Neural crest cell (in vitro differentiated cells): ENCODE data around the gene DPM2. TPM values are rescaled to one million over a fixed set of nuclear protein-coding genes. Genes with fewer than 3 reads are reported as not detected.

Source experiments
- DNase-seq: peaks from one replicate; pipeline ENCODE4 v3.0.0; 2021; ENCODE audit warnings: low read depth, mixed read lengths, low spot score
- H3K27ac Mint-ChIP-seq: one replicate; pipeline ENCODE4 v1.8.0; 2021; ENCODE audit warnings: mild to moderate bottlenecking, mixed read lengths; ENCODE audit not compliant: unreplicated experiment
- H3K27me3 Mint-ChIP-seq: 2 replicates; pipeline ENCODE4 v1.8.0; 2021; ENCODE audit warnings: low read depth, mild to moderate bottlenecking, mixed read lengths
- H3K36me3 Mint-ChIP-seq: 2 replicates; pipeline ENCODE4 v1.8.0; 2021; ENCODE audit warnings: low read depth, mild to moderate bottlenecking, mixed read lengths
- H3K4me1 Mint-ChIP-seq: 2 replicates; pipeline ENCODE4 v1.8.0; 2021; ENCODE audit warnings: mixed read lengths
- H3K4me3 Mint-ChIP-seq: one replicate; pipeline ENCODE4 v1.8.0; 2021; ENCODE audit warnings: mild to moderate bottlenecking, mixed read lengths
- H3K9me3 Mint-ChIP-seq: 2 replicates; pipeline ENCODE4 v1.8.0; 2021; ENCODE audit warnings: mixed read lengths
- CTCF ChIP-seq: fragments of 200-600 bp; sonication (generic); conservative IDR thresholded peaks from 2 replicates; pipeline ENCODE4 v1.5.0; 2021; ENCODE audit warnings: antibody characterized with exemption, mild to moderate bottlenecking
- total RNA-seq: library from RNA; stranded (reverse); gene quantifications from 2 replicates; pipeline ENCODE4 v1.2.1, GENCODE V29; 2021

Gene DPM2
- total RNA-seq, 1 donor from 2014 or later, result 52.2 TPM

GRCh38 chr9:127977884-127978647, 40.4 kb upstream of the DPM2 start:
- no peak for DNase-seq
- peak; percentile 21 for TF ChIP-seq CTCF
- H3K36me3 Mint-ChIP-seq, result no peaks in the 10 kb centered on the region
- H3K9me3 Mint-ChIP-seq, result no peaks in the 10 kb centered on the region
- H3K27ac Mint-ChIP-seq, result peak overlapping the region; percentile 50
- H3K4me3 Mint-ChIP-seq, result peak overlapping the region; percentile 90
- peaks cover 63% of the 10 kb centered on the region for H3K4me1 Mint-ChIP-seq
- no peaks in the 10 kb centered on the region for H3K27me3 Mint-ChIP-seq

GRCh38 chr9:127977009-127977883, 39.6 kb upstream of the DPM2 start:
- Mint-ChIP-seq H3K27me3 (no peaks in the 10 kb centered on the region), H3K9me3 (no peaks in the 10 kb centered on the region), H3K4me1 (peaks cover 65% of the 10 kb centered on the region), H3K27ac (no peak overlapping the region), H3K36me3 (no peaks in the 10 kb centered on the region), H3K4me3 (peak overlapping the region; percentile 90)
- TF ChIP-seq CTCF, result no peak
- DNase-seq, result no peak

- no peak for DNase-seq
- Mint-ChIP-seq H3K4me3 (peak overlapping the region; percentile 38), H3K27ac (no peak overlapping the region), H3K27me3 (no peaks in the 10 kb centered on the region), H3K4me1 (peaks cover 67% of the 10 kb centered on the region), H3K9me3 (no peaks in the 10 kb centered on the region), H3K36me3 (no peaks in the 10 kb centered on the region)
- TF ChIP-seq CTCF, result no peak
These were observed 38.8 kb upstream of the DPM2 start for GRCh38 chr9:127976498-127976897.

GRCh38 chr9:127975376-127976315, 38.0 kb upstream of the DPM2 start:
- H3K9me3 Mint-ChIP-seq, result no peaks in the 10 kb centered on the region

More at GRCh38 chr9:127975376-127976315, 38.0 kb upstream of the DPM2 start:
- no peak overlapping the region for H3K27ac Mint-ChIP-seq
- TF ChIP-seq CTCF, result no peak
- no peaks in the 10 kb centered on the region for H3K36me3 Mint-ChIP-seq
- no peak for DNase-seq
- peak overlapping the region; percentile 38 for H3K4me3 Mint-ChIP-seq
- H3K27me3 Mint-ChIP-seq, result no peaks in the 10 kb centered on the region
- H3K4me1 Mint-ChIP-seq, result peaks cover 69% of the 10 kb centered on the region
